K562 (cell line): Measurements from ENCODE around the gene PPM1F. TPM values are rescaled to one million over a fixed set of nuclear protein-coding genes. Genes with fewer than 3 reads are reported as not detected.

ENCODE experiments used
- ADNP ChIP-seq: fragments of 200-800 bp; sonication (Bioruptor generic); IDR thresholded peaks from 2 replicates; pipeline ENCODE4 v1.6.1; 2016; ENCODE audit warnings: missing genetic modification characterization, missing compliant biosample characterization
- CBFA2T2 ChIP-seq: fragments of 450-650 bp; conservative IDR thresholded peaks from 2 replicates; pipeline ENCODE4 v1.6.1; 2017; ENCODE audit warnings: mild to moderate bottlenecking
- DMBX1 ChIP-seq: fragments of 250-450 bp; sonication (Bioruptor Pico); IDR thresholded peaks from 2 replicates; pipeline ENCODE4 v1.8.0; 2022; ENCODE audit warnings: inconsistent platforms, mild to moderate bottlenecking, moderate library complexity, borderline replicate concordance
- HIVEP1 ChIP-seq: fragments of 250-450 bp; sonication (Bioruptor Pico); IDR thresholded peaks from 2 replicates; pipeline ENCODE4 v1.4.0; 2020; ENCODE audit warnings: mild to moderate bottlenecking
- LCOR ChIP-seq: sonication (generic); formaldehyde crosslinking; IDR thresholded peaks from 2 replicates; pipeline ENCODE4 v1.8.0; 2022; ENCODE audit warnings: mild to moderate bottlenecking, missing genetic modification reagents
- MAFG ChIP-seq: fragments of 450-650 bp; conservative IDR thresholded peaks from 2 replicates; pipeline ENCODE4 v1.6.1; 2016; ENCODE audit warnings: missing genetic modification characterization, missing compliant biosample characterization
- MCM7 ChIP-seq, 2 experiments: fragments of 450-650 bp; IDR thresholded peaks; 2 replicates each; pipeline ENCODE4 v1.6.1; 2016 to 2018
- MTA2 ChIP-seq: fragments of 450-650 bp; IDR thresholded peaks from 2 replicates; pipeline ENCODE4 v1.6.1; 2016; ENCODE audit warnings: low read depth
- MYBL2 ChIP-seq, 2 experiments: fragments of 450-650 bp in 1 of 2; sonication (generic) in 1 of 2; formaldehyde crosslinking in 1 of 2; IDR thresholded peaks; 2 replicates each; pipeline versions ENCODE4 v1.6.1 to v1.8.1; 2017 to 2022; ENCODE audit warnings: borderline replicate concordance in 1 of 2, inconsistent platforms in 1 of 2, low read depth in 1 of 2, mild to moderate bottlenecking in 1 of 2, missing genetic modification reagents in 1 of 2, moderate library complexity in 1 of 2
- NCOA6 ChIP-seq: fragments of 450-650 bp; IDR thresholded peaks from 2 replicates; pipeline ENCODE4 v1.6.1; 2017; ENCODE audit warnings: mild to moderate bottlenecking
- NFXL1 ChIP-seq: fragments of 450-650 bp; formaldehyde crosslinking; IDR thresholded peaks from 2 replicates; pipeline ENCODE4 v1.4.0; 2021; ENCODE audit warnings: mild to moderate bottlenecking
- POLR2AphosphoS5 ChIP-seq: IDR thresholded peaks from 2 replicates; pipeline ENCODE4 v1.6.1; 2011; ENCODE audit warnings: mild to moderate bottlenecking, low read depth, low read length, moderate library complexity; ENCODE audit not compliant: control insufficient read depth, insufficient read depth
- RBM39 ChIP-seq: fragments of 200-400 bp; formaldehyde crosslinking; optimal IDR thresholded peaks from 2 replicates; pipeline ENCODE3; 2018; ENCODE audit warnings: low read depth, low read length
- SIN3A ChIP-seq, 2 experiments: fragments of 150-350 bp in 1 of 2; IDR thresholded peaks; 2 replicates each; pipeline ENCODE4 v1.6.1; 2011 to 2016; ENCODE audit warnings: borderline replicate concordance in 2 of 2, low read depth in 2 of 2, low read length in 2 of 2, mild to moderate bottlenecking in 2 of 2, moderate library complexity in 2 of 2; ENCODE audit not compliant: control insufficient read depth in 1 of 2
- SMAD4 ChIP-seq: fragments of 250-450 bp; sonication (Bioruptor Pico); conservative IDR thresholded peaks from 2 replicates; pipeline ENCODE4 v1.8.0; 2021; ENCODE audit warnings: inconsistent platforms, mild to moderate bottlenecking, moderate library complexity
- SRSF7 ChIP-seq: fragments of 200-400 bp; formaldehyde crosslinking; optimal IDR thresholded peaks from 2 replicates; pipeline ENCODE3; 2017; ENCODE audit warnings: mild to moderate bottlenecking, low read depth, low read length
- STAT5B ChIP-seq: fragments of 250-450 bp; sonication (Bioruptor Pico); IDR thresholded peaks from 2 replicates; pipeline ENCODE4 v1.8.0; 2021; ENCODE audit warnings: mild to moderate bottlenecking, inconsistent platforms
- ZNF316 ChIP-seq: fragments of 450-650 bp; IDR thresholded peaks from 2 replicates; pipeline ENCODE4 v1.6.1; 2016
- ZNF57 ChIP-seq: fragments of 450-650 bp; formaldehyde crosslinking; IDR thresholded peaks from 2 replicates; pipeline ENCODE4 v1.4.0; 2020; ENCODE audit warnings: mild to moderate bottlenecking, moderate library complexity
- ZNF75A ChIP-seq: fragments of 450-650 bp; formaldehyde crosslinking; IDR thresholded peaks from 2 replicates; pipeline ENCODE4 v1.4.0; 2020; ENCODE audit warnings: mild to moderate bottlenecking
- polyA plus RNA-seq, 8 experiments: library from polyadenylated mRNA; depleted of rRNA in 4 of 8; stranded (reverse) in 5 of 8; unstranded in 3 of 8; fragments of >200 nt; fragmentation: Nextera tagmentation in 2 of 8; fragmentation: Illumina TruSeq in 1 of 8; extraction: Ambion mirVana in 2 of 8; extraction: Trizol in 1 of 8; gene quantifications; 2 replicates each; pipeline versions ENCODE4 v1.2.1 to v1.2.3, GENCODE V29; 2011 to 2014; ENCODE audit warnings: inconsistent platforms in 1 of 8, missing spikeins in 1 of 8
- total RNA-seq, 7 experiments: library from RNA; depleted of rRNA in 6 of 7; stranded (reverse); fragments of >200 nt in 6 of 7; fragmentation: Illumina TruSeq in 2 of 7; extraction: Trizol in 2 of 7; gene quantifications; 2 replicates each; pipeline versions ENCODE4 v1.2.1 to v1.2.3, GENCODE V29; 2011 to 2021; ENCODE audit warnings: low replicate concordance in 1 of 7
- TF ChIP-seq, protein P1 (sequence below): sonication (generic); formaldehyde crosslinking; IDR thresholded peaks from 2 replicates; pipeline ENCODE4 v1.8.1; 2023; ENCODE audit warnings: mild to moderate bottlenecking, missing genetic modification reagents, moderate library complexity
- TF ChIP-seq, protein P2 (sequence below): sonication (generic); formaldehyde crosslinking; IDR thresholded peaks from 2 replicates; pipeline ENCODE4 v1.8.0; 2022; ENCODE audit warnings: mild to moderate bottlenecking, missing genetic modification reagents
- TF ChIP-seq, protein P3 (sequence below): fragments of 450-650 bp; IDR thresholded peaks from 2 replicates; pipeline ENCODE4 v1.7.0; 2016; ENCODE audit warnings: borderline replicate concordance
- TF ChIP-seq, protein P4 (sequence below): fragments of 450-650 bp; IDR thresholded peaks from 2 replicates; pipeline ENCODE4 v1.6.1; 2016; ENCODE audit warnings: missing biosample characterization, missing genetic modification characterization
- TF ChIP-seq, protein P5 (sequence below): IDR thresholded peaks from 2 replicates; pipeline ENCODE4 v1.6.1; 2016; ENCODE audit warnings: missing genetic modification characterization, missing compliant biosample characterization

PPM1F gene
- total and polyA plus RNA-seq, 9 of the 15 experiments (the other 6 are each of a cell fraction or from before 2014, with no cell fraction given) = 2.1 to 159 (median 64.0) TPM

- TF ChIP-seq, protein P1, sequence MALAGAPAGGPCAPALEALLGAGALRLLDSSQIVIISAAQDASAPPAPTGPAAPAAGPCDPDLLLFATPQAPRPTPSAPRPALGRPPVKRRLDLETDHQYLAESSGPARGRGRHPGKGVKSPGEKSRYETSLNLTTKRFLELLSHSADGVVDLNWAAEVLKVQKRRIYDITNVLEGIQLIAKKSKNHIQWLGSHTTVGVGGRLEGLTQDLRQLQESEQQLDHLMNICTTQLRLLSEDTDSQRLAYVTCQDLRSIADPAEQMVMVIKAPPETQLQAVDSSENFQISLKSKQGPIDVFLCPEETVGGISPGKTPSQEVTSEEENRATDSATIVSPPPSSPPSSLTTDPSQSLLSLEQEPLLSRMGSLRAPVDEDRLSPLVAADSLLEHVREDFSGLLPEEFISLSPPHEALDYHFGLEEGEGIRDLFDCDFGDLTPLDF (CRISPR knock-in tag) = no peak
- TF ChIP-seq DMBX1 (CRISPR knock-in tag) = no peak
- no peak for TF ChIP-seq NCOA6
- no peak for TF ChIP-seq RBM39
- TF ChIP-seq CBFA2T2 = no peak
- no peak for TF ChIP-seq STAT5B (CRISPR knock-in tag)
- TF ChIP-seq ZNF316 = no peak
- TF ChIP-seq, protein P2, sequence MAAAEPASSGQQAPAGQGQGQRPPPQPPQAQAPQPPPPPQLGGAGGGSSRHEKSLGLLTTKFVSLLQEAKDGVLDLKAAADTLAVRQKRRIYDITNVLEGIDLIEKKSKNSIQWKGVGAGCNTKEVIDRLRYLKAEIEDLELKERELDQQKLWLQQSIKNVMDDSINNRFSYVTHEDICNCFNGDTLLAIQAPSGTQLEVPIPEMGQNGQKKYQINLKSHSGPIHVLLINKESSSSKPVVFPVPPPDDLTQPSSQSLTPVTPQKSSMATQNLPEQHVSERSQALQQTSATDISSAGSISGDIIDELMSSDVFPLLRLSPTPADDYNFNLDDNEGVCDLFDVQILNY = no peak
- TF ChIP-seq SMAD4 = no peak
- TF ChIP-seq SRSF7 = no peak
- TF ChIP-seq NFXL1 (CRISPR knock-in tag) = no peak
- TF ChIP-seq MAFG = no peak
- TF ChIP-seq SIN3A (IDR thresholded peaks at IDR 0.05; ENCODE audit: borderline replicate concordance in 2 of 2, control insufficient read depth in 1 of 2, low read depth in 2 of 2, low read length in 2 of 2) = no peak
- TF ChIP-seq, protein P3, sequence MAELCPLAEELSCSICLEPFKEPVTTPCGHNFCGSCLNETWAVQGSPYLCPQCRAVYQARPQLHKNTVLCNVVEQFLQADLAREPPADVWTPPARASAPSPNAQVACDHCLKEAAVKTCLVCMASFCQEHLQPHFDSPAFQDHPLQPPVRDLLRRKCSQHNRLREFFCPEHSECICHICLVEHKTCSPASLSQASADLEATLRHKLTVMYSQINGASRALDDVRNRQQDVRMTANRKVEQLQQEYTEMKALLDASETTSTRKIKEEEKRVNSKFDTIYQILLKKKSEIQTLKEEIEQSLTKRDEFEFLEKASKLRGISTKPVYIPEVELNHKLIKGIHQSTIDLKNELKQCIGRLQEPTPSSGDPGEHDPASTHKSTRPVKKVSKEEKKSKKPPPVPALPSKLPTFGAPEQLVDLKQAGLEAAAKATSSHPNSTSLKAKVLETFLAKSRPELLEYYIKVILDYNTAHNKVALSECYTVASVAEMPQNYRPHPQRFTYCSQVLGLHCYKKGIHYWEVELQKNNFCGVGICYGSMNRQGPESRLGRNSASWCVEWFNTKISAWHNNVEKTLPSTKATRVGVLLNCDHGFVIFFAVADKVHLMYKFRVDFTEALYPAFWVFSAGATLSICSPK = no peak
- no peak for TF ChIP-seq MYBL2 (IDR thresholded peaks at IDR 0.05; ENCODE audit: low read depth)
- TF ChIP-seq MYBL2 (CRISPR knock-in tag; IDR thresholded peaks at IDR 0.05; ENCODE audit: borderline replicate concordance) = peak; percentile 33; the same call in 1 of the 2 replicates
- no peak for TF ChIP-seq MTA2
- no peak for TF ChIP-seq POLR2AphosphoS5
- no peak for TF ChIP-seq ZNF75A (CRISPR knock-in tag)
- TF ChIP-seq, protein P4, sequence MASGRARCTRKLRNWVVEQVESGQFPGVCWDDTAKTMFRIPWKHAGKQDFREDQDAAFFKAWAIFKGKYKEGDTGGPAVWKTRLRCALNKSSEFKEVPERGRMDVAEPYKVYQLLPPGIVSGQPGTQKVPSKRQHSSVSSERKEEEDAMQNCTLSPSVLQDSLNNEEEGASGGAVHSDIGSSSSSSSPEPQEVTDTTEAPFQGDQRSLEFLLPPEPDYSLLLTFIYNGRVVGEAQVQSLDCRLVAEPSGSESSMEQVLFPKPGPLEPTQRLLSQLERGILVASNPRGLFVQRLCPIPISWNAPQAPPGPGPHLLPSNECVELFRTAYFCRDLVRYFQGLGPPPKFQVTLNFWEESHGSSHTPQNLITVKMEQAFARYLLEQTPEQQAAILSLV (tag) = no peak
- TF ChIP-seq LCOR (CRISPR knock-in tag) = no peak
- no peak for TF ChIP-seq HIVEP1
- TF ChIP-seq MCM7 (IDR thresholded peaks at IDR 0.05) = no peak
- TF ChIP-seq ZNF57 (CRISPR knock-in tag) = no peak
- TF ChIP-seq, protein P5, sequence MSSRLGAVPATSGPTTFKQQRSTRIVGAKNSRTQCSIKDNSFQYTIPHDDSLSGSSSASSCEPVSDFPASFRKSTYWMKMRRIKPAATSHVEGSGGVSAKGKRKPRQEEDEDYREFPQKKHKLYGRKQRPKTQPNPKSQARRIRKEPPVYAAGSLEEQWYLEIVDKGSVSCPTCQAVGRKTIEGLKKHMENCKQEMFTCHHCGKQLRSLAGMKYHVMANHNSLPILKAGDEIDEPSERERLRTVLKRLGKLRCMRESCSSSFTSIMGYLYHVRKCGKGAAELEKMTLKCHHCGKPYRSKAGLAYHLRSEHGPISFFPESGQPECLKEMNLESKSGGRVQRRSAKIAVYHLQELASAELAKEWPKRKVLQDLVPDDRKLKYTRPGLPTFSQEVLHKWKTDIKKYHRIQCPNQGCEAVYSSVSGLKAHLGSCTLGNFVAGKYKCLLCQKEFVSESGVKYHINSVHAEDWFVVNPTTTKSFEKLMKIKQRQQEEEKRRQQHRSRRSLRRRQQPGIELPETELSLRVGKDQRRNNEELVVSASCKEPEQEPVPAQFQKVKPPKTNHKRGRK (tag) = no peak
- TF ChIP-seq ADNP (tag) = no peak
Observed at GRCh38 chr22:21963790-21964211, 11.2 kb upstream of the PPM1F start (continued).
